Measurements from ENCODE around the gene CAMTA1. TPM values are rescaled to one million over a fixed set of nuclear protein-coding genes. Genes with fewer than 3 reads are reported as not detected.

The CAMTA1 gene
- total RNA-seq, 1 donor from 2014 or later = 63.8 TPM

GRCh38 chr1:7220007-7220406, 434.8 kb downstream of the CAMTA1 start:
- H3K27me3 Mint-ChIP-seq (ENCODE audit: low read depth) = no peaks in the 10 kb centered on the region
- H3K27ac Mint-ChIP-seq (ENCODE audit: unreplicated experiment) = no peak overlapping the region
- no peaks in the 10 kb centered on the region for H3K36me3 Mint-ChIP-seq (ENCODE audit: low read depth)
- peaks cover 7% of the 10 kb centered on the region for H3K4me1 Mint-ChIP-seq (ENCODE audit: low read depth)
- DNase-seq (ENCODE audit: low spot score) = no peak
- no peak for TF ChIP-seq CTCF (IDR thresholded peaks at IDR 0.05)
- H3K9me3 Mint-ChIP-seq (ENCODE audit: low read depth) = no peaks in the 10 kb centered on the region
- no peak overlapping the region for H3K4me3 Mint-ChIP-seq (ENCODE audit: unreplicated experiment)

- Mint-ChIP-seq H3K27ac (ENCODE audit: unreplicated experiment) (no peak overlapping the region), H3K36me3 (ENCODE audit: low read depth) (no peaks in the 10 kb centered on the region), H3K4me3 (ENCODE audit: unreplicated experiment) (no peak overlapping the region), H3K4me1 (ENCODE audit: low read depth) (peaks cover 7% of the 10 kb centered on the region), H3K27me3 (ENCODE audit: low read depth) (no peaks in the 10 kb centered on the region), H3K9me3 (ENCODE audit: low read depth) (no peaks in the 10 kb centered on the region)
- no peak for DNase-seq (ENCODE audit: low spot score)
- no peak for TF ChIP-seq CTCF (IDR thresholded peaks at IDR 0.05)
Observed at GRCh38 chr1:7220712-7221252, 435.5 kb downstream of the CAMTA1 start.

- no peaks in the 10 kb centered on the region for H3K9me3 Mint-ChIP-seq (ENCODE audit: low read depth)
- no peaks in the 10 kb centered on the region for H3K27me3 Mint-ChIP-seq (ENCODE audit: low read depth)
- no peaks in the 10 kb centered on the region for H3K36me3 Mint-ChIP-seq (ENCODE audit: low read depth)
- peaks cover 7% of the 10 kb centered on the region for H3K4me1 Mint-ChIP-seq (ENCODE audit: low read depth)
- no peak for TF ChIP-seq CTCF (IDR thresholded peaks at IDR 0.05)
- no peak overlapping the region for H3K27ac Mint-ChIP-seq (ENCODE audit: unreplicated experiment)
- H3K4me3 Mint-ChIP-seq (ENCODE audit: unreplicated experiment) = no peak overlapping the region
- no peak for DNase-seq (ENCODE audit: low spot score)
Observed at GRCh38 chr1:7221826-7222694, 436.8 kb downstream of the CAMTA1 start.

GRCh38 chr1:7222695-7223015, 437.4 kb downstream of the CAMTA1 start:
- H3K27ac Mint-ChIP-seq (ENCODE audit: unreplicated experiment) = no peak overlapping the region
- no peaks in the 10 kb centered on the region for H3K9me3 Mint-ChIP-seq (ENCODE audit: low read depth)
- peaks cover 7% of the 10 kb centered on the region for H3K4me1 Mint-ChIP-seq (ENCODE audit: low read depth)
- no peaks in the 10 kb centered on the region for H3K36me3 Mint-ChIP-seq (ENCODE audit: low read depth)
- TF ChIP-seq CTCF (IDR thresholded peaks at IDR 0.05) = no peak
- H3K27me3 Mint-ChIP-seq (ENCODE audit: low read depth) = no peaks in the 10 kb centered on the region
- DNase-seq (ENCODE audit: low spot score) = no peak
- no peak overlapping the region for H3K4me3 Mint-ChIP-seq (ENCODE audit: unreplicated experiment)

GRCh38 chr1:7223334-7224080, 438.3 kb downstream of the CAMTA1 start:
- peaks cover 7% of the 10 kb centered on the region for H3K4me1 Mint-ChIP-seq (ENCODE audit: low read depth)
- DNase-seq (ENCODE audit: low spot score) = no peak
- no peaks in the 10 kb centered on the region for H3K36me3 Mint-ChIP-seq (ENCODE audit: low read depth)
- no peak overlapping the region for H3K4me3 Mint-ChIP-seq (ENCODE audit: unreplicated experiment)
- H3K27ac Mint-ChIP-seq (ENCODE audit: unreplicated experiment) = peak overlapping the region; percentile 10
- H3K9me3 Mint-ChIP-seq (ENCODE audit: low read depth) = no peaks in the 10 kb centered on the region
- H3K27me3 Mint-ChIP-seq (ENCODE audit: low read depth) = no peaks in the 10 kb centered on the region
- no peak for TF ChIP-seq CTCF (IDR thresholded peaks at IDR 0.05)
